ENCODE measurements around the gene PNPLA2.

Gene PNPLA2

DNA sequence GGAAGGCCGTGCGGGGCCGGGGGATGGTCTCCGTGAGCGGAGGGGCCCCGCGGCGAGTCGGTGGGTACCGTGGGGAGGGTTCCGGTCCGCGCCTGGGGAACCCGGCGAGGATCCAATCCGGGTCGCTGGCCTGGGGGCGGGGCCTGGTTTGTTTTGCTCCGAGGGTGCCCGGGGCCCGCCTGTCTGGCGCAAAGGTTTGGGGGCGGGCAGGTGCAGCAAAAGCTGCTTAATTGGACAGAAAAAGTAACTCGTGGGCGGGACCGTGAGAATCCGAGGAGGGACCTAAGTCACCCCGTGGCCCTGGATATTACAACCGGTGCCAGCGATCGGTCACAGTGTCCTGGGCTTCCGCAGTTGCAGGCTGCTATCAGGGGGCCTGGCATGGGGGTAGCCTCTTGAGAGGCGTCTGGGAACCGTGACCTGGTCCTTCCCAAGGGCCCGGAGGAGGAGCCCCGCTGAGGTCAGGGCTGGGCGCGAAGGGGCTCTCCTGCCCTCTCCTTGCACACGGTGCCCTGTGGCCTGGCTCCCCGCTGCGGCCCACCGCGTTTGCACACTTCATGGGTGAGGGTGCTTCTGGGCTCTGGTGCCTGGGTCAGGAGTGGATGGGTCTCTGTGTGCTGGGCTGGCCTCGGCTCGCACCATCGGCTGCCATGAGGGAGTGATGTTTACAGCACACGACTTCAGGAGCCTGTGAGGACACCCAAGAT, 1.4 kb downstream of the PNPLA2 start:
- peak; percentile 87 for DNase-seq

DNA sequence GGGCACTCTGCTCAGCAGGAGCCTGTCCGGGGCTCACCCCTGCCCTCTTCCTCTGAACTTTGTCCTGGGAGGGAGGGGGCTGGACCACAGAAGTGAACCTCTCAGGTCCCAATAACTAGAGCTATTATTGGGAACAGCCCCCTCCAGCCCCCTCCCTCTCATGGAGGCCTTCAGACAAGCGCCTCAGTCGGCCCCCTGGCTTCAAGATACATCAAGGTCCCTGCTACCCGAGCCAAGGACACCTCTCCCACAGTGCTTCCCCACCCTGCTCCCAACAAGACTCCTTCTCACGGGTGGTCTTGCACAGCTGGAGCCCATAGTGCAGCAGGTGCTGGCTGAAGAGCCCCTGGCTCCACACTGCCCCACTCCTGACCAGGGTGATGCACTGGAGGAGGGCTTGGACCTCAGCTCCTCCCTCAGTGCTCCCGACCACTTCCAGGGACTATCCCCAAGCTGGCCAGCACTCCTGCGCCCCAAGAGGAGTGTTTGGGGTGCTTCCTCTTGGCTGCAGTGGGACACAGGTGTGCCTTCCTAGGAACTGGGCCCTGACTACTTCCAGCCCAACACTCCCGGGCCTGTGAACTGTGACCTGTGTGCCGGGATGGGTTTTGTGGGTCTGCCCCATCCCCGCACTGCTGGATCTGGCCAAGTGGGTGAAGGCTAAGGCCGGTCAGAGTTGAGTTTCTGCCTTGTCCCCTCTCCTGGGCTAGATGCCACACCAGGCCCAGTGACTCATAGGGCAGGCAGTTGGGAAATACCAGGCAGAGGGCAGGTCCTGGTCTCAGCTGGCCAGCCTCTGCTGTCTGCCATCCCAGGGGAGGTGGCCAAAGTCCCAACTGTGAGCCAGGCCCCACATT, 2.2 kb downstream of the PNPLA2 start:
- DNase-seq: no peak

DNA sequence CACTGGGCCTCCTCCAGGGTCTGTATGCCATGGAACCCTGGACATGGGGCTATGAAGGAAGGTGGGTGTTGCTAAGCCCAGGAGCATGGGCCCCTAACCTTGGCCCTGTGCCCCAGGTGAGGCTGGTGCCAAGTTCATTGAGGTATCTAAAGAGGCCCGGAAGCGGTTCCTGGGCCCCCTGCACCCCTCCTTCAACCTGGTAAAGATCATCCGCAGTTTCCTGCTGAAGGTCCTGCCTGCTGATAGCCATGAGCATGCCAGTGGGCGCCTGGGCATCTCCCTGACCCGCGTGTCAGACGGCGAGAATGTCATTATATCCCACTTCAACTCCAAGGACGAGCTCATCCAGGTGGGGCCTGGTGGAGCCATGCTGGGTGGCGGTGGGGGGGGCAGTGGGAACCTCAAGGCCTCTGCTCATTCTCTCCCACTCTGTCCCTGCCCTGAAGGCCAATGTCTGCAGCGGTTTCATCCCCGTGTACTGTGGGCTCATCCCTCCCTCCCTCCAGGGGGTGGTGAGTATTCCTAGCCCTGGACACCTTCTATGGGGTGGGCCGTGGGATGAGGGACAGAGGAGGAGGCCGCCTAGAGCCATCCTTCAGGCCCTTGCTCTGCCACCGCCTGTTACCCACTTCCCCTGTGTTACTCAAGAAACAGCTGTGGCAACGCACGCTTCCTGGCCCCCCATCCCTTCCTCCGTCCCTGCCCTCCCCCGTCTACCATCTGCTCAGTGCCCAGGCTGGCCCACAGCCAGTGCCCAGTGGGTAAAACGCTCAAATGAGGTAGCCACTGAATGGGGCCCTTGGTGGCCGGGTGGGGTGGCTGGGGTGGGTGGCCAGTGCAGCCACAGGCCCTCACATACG, 3.0 kb downstream of the PNPLA2 start:
- no peak for DNase-seq

DNA sequence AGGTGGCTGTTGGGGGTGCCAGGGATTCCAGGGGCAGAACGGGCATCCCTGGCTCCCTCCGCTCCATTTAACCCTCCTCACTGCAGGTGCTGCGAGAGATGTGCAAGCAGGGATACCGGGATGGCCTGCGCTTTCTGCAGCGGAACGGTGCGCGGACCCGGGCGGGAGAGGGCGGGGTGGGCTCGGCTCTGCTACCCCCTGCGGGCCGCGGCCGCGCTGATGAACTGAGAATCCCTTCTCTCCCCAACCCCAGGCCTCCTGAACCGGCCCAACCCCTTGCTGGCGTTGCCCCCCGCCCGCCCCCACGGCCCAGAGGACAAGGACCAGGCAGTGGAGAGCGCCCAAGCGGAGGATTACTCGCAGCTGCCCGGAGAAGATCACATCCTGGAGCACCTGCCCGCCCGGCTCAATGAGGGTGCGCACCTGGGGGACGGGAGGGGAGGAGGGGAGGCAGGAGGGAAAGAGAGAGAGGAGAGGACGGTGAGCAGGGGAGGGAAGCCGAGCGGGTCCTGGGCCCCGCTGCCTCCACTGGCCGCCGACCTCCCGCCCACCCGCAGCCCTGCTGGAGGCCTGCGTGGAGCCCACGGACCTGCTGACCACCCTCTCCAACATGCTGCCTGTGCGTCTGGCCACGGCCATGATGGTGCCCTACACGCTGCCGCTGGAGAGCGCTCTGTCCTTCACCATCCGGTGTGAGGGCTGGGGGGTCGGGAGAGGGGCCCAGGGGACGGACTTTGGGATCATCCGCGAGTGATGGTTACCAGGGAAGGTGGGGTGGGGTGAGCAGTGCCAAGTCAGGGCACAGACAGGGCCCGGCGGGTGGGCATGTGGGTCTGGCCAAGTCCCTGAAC, 5.0 kb downstream of the PNPLA2 start:
- DNase-seq: no peak

DNA sequence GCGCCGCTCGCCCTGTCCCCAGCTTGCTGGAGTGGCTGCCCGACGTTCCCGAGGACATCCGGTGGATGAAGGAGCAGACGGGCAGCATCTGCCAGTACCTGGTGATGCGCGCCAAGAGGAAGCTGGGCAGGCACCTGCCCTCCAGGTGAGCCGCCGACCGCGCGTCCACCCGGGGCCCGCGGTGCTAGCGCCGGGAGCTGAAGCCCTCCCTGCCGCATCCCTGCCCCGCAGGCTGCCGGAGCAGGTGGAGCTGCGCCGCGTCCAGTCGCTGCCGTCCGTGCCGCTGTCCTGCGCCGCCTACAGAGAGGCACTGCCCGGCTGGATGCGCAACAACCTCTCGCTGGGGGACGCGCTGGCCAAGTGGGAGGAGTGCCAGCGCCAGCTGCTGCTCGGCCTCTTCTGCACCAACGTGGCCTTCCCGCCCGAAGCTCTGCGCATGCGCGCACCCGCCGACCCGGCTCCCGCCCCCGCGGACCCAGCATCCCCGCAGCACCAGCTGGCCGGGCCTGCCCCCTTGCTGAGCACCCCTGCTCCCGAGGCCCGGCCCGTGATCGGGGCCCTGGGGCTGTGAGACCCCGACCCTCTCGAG, 5.7 kb downstream of the PNPLA2 start:
- no peak for DNase-seq

DNA sequence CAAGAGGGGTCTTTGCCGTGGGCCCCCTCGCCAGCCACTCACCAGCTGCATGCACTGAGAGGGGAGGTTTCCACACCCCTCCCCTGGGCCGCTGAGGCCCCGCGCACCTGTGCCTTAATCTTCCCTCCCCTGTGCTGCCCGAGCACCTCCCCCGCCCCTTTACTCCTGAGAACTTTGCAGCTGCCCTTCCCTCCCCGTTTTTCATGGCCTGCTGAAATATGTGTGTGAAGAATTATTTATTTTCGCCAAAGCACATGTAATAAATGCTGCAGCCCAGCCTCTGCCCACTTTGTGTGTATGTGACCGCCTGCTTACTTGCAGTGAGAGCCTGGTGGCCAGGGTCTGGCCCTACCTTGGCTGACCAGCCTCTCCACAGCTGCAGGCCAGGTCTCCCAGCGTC, 6.2 kb downstream of the PNPLA2 start:
- no peak for DNase-seq

DNA sequence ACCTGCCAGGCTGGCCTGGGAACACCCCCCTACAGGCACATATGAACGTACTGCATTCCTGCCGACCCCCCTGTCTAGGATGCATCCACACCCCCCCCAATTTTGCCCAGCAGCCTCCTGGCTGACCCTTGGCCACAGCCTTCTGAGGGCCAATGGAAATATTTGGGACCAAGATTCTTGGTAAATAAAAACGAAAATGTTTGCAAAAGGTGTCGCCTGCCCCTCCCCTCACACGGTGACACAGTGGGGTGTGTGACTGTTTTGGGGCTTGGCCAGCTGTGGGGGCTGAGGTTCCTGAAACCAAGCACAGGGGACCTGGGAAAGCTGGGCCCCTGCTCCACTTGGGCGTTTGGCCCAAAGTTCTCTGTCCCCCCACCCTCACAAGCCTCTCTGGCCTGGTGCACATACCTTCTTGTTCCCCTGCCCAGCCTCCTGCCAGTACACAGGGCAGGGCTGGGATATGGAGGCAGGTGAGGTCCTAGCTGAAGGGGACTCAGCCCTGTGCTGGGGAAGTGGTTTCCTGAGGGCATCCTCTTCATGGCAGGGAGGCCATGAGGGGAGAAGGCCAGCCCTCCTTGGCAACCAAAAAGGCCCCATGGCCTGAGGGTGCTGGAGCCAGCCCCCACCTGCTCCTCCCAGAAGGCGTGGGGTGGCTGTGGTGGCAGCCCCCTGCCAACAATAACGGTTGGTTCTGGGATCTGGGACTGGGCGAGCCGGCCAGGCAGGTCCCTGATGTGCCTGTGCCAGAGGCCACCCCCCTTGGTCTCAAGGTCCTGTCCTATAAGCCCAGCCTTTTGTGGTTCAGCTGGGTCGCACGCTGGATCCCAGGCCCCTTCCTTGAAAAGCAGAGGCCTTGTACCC, 6.9 kb downstream of the PNPLA2 start:
- DNase-seq: no peak

DNA sequence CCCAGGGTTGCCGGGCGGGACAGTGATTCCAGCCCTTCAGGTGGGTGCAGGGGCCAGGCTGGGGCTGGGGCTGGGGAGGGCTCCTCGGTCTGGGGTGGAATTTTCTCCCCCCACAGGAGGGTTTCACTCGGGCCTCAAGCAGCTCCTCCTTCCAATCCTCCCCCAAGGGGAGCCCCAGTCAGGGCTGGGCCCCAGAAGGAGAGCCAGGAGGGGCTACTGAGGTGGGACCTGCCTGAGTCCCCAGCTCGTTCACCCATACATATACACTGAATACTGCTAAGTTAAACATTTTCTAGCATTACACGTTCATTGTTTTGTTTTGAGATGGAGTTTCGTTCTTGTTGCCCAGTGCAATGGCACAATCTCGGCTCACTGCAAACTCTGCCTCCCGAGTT, 7.5 kb downstream of the PNPLA2 start:
- no peak for DNase-seq

DNA sequence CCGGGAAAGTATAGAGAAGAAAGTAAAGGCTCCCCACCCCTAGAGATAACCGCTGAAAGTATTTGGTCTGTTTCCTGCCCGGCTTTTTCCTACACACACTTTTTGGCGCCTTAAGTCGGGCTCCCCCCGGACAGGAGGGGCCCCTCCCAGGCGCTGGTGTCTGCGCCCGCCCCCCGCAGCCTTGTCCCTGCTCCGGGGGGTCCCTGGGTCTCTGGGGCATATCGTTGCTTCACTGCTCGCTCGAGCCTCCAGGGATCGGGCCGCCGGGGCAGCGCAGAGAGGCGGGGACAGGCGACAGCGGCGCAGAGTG, 8.1 kb downstream of the PNPLA2 start:
- no peak for DNase-seq

DNA sequence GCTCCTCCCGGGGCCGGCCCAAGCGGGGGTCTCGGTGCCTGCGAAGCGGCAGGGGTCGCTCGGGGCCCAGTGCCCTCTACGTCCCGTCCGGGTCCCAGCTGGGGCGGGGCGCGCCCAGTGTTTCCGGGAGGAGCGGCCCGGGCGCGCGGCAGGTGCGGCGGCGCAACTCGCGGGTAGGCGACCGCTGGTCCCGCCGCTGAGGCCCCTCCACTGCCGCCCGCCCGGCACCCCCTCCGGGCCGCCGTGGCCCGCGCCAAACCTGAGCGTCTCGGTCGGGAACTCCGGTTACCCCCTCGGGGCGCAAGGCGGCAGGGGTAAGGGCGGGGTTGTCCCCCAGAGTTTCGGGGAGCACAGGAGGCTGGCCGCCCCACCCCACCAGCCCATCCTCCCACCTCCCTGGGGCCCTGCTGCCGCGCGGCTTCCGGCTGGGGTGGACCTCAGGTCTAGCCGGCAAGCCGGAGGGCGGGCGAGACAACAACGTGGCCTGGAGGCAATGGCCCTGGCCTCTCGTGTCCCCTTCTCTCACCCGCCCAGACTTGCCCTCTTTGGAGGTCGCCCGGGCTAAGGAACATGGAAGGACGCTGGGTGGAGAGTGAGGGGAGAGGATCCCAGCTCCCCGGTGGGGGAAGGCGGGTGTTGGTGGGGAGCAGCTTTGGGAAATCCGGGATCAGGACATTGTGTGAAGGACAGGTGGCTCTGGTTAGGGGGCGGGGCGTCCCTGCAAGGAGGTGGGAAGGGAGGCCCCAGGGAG, 8.6 kb downstream of the PNPLA2 start:
- DNase-seq: no peak

DNA sequence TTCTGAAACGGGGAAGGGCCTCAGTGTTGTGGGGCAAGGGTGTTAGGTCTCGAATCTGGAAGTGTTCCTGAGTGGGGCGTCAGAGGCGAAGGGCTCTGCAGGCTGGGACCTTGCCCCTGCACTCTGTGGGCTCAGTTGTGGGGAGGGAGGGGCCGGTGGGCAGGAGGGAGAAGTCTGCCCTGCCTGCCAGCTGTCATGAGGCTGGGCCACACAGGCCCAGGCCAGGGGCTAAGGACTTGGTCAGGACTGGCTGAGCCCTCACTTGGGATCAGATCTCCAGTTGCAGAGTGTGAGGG, 9.1 kb downstream of the PNPLA2 start, which contains the start of gene CRACR2B:
CRACR2B (plus strand) TSS at position 23 of the 296 bp plus-strand sequence. CDS start 689 bp downstream, outside the sequence.
- no peak for DNase-seq

DNA sequence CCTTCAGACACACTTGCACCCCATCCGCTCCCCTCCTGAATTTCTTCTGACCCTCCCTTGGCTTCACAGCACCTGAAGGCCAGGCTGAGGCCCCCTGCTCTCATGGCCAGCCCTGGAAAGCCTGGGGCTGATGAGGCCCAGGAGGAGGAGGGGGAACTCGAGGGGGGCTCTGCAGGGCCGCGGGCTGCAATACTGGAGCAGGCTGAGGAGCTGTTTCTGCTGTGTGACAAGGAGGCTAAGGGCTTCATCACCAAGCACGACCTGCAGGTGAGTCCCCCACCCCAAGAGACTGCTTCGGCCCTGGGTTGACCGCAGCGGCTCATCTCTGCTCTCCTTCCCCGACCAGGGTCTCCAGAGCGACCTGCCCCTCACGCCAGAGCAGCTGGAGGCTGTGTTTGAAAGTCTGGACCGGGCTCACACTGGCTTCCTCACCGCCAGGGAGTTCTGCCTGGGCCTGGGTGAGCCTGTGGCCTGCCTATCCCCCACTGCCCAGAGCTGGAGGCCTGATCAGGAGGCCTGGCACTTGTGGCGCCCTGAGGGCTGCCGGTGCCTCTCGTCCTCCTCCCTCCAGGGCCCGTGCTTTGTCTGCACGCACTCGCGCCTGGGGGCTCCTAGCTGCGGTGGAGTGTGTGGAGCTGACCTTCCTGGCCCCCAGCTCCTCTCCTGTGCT, 9.9 kb downstream of the PNPLA2 start:
- no peak for DNase-seq

DNA sequence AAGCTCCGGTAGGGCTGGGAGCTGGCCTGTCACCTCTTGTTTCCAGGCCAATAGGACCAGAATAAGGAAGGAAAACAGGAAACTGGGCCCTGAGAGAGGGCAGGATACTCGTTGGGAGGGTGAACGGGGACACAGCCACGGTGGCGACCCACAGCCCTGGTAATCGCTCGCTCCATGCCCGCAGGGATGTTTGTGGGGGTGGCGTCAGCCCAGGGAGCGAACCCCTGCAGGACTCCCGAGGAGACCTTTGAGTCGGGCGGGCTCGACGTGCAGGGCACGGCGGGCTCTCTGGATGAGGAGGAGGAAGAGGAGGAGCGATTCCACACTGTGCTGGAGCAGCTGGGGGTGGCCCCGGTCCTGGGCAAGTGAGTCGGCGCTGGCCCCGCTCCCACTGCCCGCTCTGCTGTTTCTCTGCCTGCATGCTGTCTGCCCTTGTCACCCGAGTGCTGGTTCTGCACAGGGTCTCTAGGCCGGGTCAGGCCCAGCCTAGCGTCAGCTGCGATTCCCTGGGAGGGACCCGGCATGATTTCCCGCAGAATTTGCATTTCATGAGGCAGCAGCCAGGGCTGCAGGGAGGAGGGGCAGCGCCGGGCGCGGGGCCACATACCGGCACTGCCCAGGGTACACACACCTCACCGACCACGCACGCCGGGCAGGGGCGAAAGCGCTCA, 10.6 kb downstream of the PNPLA2 start:
- DNase-seq: no peak

DNA sequence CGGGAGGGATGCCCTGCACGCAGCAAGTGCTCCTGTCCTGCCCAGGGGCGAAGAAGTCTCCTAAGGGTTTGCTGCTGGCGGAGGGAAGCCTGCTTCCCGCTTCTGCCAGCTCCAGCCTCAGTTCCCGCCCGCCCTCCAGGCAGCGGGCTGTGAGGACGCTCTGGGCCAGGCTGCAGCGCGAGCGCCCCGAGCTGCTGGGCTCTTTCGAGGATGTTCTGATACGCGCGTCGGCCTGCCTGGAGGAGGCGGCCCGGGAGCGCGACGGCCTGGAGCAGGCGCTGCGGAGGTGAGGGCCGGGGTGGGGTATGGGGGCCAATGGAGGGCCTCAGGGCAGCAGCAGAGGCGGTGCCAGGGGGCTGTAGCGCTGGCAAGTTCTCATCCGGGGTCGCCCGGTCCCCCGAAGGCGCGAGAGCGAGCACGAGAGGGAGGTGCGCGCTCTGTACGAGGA, 11.2 kb downstream of the PNPLA2 start:
- DNase-seq: no peak

DNA sequence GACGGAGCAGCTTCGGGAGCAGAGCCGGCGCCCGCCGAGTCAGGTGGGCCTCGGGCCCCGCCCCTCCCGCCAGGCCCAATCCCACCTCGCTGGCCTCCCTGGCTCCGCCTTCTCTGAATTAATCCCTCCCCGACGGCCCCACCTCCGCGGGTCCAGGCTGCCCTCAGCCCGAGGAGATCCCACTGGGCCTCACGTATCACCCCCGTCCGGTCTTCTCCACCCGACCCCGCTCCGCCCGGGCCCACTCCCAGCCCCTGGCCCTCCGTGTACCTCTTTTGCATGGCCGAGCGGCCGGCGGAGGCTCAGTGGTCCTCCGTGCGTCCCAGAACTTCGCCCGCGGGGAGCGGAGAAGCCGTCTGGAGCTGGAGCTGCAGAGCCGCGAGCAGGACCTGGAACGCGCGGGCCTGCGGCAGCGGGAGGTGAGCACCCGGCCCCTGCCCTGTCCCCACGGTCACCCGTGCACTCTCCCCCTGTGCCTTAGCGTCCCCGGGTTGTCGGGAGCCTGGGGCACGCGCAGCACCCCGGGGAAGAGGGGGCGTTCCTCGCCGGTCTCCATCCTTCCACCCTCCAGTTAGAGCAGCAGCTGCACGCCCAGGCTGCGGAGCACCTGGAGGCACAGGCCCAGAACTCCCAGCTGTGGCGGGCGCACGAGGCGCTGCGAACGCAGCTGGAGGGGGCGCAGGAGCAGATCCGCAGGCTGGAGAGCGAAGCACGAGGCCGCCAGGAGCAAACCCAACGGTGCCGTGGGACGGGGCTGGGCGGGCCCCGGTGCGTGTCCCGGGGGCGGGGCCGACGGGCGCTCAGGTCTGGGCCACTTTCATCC, 11.8 kb downstream of the PNPLA2 start:
- DNase-seq: peak; percentile 45

DNA sequence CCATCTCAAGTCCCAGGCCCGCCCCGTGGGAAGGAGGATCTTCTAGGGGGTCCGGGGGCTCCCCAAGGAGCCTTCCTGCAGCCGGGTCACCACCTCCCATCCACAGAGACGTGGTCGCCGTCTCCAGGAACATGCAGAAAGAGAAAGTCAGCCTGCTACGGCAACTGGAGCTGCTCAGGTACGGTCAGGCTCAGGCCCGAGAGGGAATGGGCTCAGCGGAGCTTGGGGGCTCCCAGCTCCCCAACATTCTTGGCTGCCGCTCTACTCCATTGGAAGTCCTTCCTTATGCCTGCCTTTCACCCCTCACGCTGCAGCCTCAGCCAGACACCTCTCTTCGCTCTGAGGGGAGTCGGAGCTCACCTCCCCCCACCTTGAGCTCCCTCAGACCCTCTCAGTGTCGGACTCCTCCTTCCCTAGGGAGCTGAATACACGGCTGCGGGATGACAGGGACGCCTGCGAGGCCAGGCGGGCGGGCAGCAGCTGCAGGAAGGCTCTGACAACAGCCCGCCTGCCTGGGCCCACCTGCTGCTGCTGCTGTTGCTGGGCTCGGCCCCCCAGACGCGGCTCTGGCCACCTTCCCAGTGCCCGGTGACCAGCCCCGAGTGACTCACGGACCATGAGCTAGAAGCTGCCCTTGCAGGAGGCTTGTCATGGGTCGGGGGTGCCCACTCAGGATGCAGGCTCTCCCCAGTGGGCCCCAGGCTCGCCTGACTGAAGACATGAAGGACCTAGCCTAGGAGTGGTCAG, 12.6 kb downstream of the PNPLA2 start:
- no peak for DNase-seq

DNA sequence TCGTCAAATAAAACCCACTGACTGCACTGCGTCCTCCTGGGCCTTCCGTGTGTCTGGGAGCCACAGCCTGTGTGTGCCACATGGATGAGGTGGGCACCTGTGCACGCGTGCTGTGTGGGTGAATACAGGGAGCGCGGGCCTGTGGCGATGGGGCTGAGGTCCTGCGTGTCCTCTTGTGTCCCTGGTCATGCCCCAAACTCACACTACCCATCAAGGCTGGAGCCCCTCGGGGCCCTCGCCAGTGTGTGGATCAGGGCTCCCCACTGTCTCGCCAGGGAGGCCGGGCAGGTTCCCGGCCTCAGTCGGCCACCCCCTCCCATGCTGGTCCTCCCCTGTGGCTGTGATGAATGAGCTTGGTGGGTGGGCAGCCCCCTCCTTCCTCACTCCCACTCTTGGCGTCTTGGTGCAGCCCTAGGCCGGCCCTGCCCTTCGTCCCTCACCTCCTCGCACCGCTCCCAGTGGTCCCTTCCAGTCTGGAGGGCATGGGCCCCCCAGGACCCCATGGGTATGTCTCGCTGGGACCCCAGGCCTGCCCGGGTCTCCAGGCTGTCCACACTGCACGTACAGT, 13.3 kb downstream of the PNPLA2 start:
- DNase-seq: no peak

All from activated gamma-delta T cell (primary cell).